HepG2 (cell line): ENCODE measurements around the gene PSMD9. TPM values are rescaled to one million over a fixed set of nuclear protein-coding genes. Genes with fewer than 3 reads are reported as not detected.

ENCODE experiments used
- AKNA ChIP-seq: sonication (generic); formaldehyde crosslinking; IDR thresholded peaks from 2 replicates; pipeline ENCODE4 v1.4.0; 2020; ENCODE audit warnings: missing genetic modification reagents, borderline replicate concordance
- MAX ChIP-seq: IDR thresholded peaks from 2 replicates; pipeline ENCODE4 v1.6.1; 2012; ENCODE audit warnings: inconsistent platforms
- NCOA5 ChIP-seq: sonication (generic); formaldehyde crosslinking; IDR thresholded peaks from 2 replicates; pipeline ENCODE4 v1.4.0; 2020; ENCODE audit warnings: missing genetic modification reagents
- POLR2G ChIP-seq: fragments of 200-400 bp; formaldehyde crosslinking; IDR thresholded peaks from 2 replicates; pipeline ENCODE4 v1.6.1; 2018; ENCODE audit warnings: mild to moderate bottlenecking, low read depth, low read length, moderate library complexity
- SNAI1 ChIP-seq: sonication (generic); formaldehyde crosslinking; IDR thresholded peaks from 2 replicates; pipeline ENCODE4 v1.5.0; 2020; ENCODE audit warnings: mild to moderate bottlenecking, missing genetic modification reagents, borderline replicate concordance
- TCF7L2 ChIP-seq: IDR thresholded peaks from 2 replicates; pipeline ENCODE4 v1.6.1; 2011; ENCODE audit warnings: mild to moderate bottlenecking, low read depth, low read length, moderate library complexity
- ZBTB34 ChIP-seq: sonication (generic); formaldehyde crosslinking; IDR thresholded peaks from 2 replicates; pipeline ENCODE4 v1.8.0; 2022; ENCODE audit warnings: mild to moderate bottlenecking, missing genetic modification reagents
- ZFY ChIP-seq: sonication (generic); formaldehyde crosslinking; IDR thresholded peaks from 2 replicates; pipeline ENCODE4 v1.4.0; 2020; ENCODE audit warnings: missing genetic modification reagents
- ZNF407 ChIP-seq: sonication (generic); formaldehyde crosslinking; IDR thresholded peaks from one replicate; pipeline ENCODE4 v1.5.1; 2020; ENCODE audit warnings: mild to moderate bottlenecking, missing genetic modification reagents; ENCODE audit errors: not compliant biosample characterization
- ZNF878 ChIP-seq: sonication (generic); formaldehyde crosslinking; IDR thresholded peaks from 2 replicates; pipeline ENCODE4 v1.8.1; 2023; ENCODE audit warnings: mild to moderate bottlenecking, missing genetic modification reagents, moderate library complexity
- polyA plus RNA-seq, 8 experiments: library from polyadenylated mRNA; depleted of rRNA in 3 of 8; stranded (reverse) in 7 of 8; unstranded in 1 of 8; fragments of >200 nt; fragmentation: Illumina TruSeq in 4 of 8; extraction: Trizol in 4 of 8; gene quantifications; 2 replicates each; pipeline versions ENCODE4 v1.2.1 to v1.2.3, GENCODE V29; 2011 to 2016; ENCODE audit warnings: low read depth in 4 of 8, missing spikeins in 1 of 8, mixed read lengths in 1 of 8; ENCODE audit not compliant: insufficient read depth in 1 of 8
- total RNA-seq, 5 experiments: library from RNA; depleted of rRNA; stranded (reverse); fragments of >200 nt; fragmentation: Illumina TruSeq; extraction: Trizol; gene quantifications; 2 replicates each; pipeline ENCODE4 v1.2.3, GENCODE V29; 2016; ENCODE audit warnings: low read depth in 1 of 5
- TF ChIP-seq, protein P1 (sequence below): sonication (generic); formaldehyde crosslinking; IDR thresholded peaks from 2 replicates; pipeline ENCODE4 v1.4.0; 2020; ENCODE audit warnings: mild to moderate bottlenecking, missing genetic modification reagents

The PSMD9 gene
- total and polyA plus RNA-seq, 2 of the 13 experiments (the other 11 are each of a cell fraction or from before 2014, with no cell fraction given) = 41.4 to 61.1 TPM

- 0 out of 2 replicates have a peak, but pooled peaks have one; percentile 67 for TF ChIP-seq SNAI1
- TF ChIP-seq ZFY = no peak
- TF ChIP-seq NCOA5 (CRISPR knock-in tag) = no peak
- no peak; the same call in 1 of the 2 replicates for TF ChIP-seq ZBTB34
- TF ChIP-seq ZNF407 (CRISPR knock-in tag) = no peak
- TF ChIP-seq ZNF878 (CRISPR knock-in tag) = no peak
- TF ChIP-seq POLR2G = peak; percentile 53; the same call in 1 of the 2 replicates
- no peak for TF ChIP-seq TCF7L2
- peak; percentile 66 for TF ChIP-seq MAX
- TF ChIP-seq AKNA (CRISPR knock-in tag) = no peak
- TF ChIP-seq, protein P1, sequence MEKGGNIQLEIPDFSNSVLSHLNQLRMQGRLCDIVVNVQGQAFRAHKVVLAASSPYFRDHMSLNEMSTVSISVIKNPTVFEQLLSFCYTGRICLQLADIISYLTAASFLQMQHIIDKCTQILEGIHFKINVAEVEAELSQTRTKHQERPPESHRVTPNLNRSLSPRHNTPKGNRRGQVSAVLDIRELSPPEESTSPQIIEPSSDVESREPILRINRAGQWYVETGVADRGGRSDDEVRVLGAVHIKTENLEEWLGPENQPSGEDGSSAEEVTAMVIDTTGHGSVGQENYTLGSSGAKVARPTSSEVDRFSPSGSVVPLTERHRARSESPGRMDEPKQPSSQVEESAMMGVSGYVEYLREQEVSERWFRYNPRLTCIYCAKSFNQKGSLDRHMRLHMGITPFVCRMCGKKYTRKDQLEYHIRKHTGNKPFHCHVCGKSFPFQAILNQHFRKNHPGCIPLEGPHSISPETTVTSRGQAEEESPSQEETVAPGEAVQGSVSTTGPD (CRISPR knock-in tag) = 0 out of 2 replicates have a peak, but pooled peaks have one; percentile 7
Measured at GRCh38 chr12:121857322-121858246, 31.0 kb upstream of the PSMD9 start (continued).
